ENCODE results near the gene CBX6. TPM values are rescaled to one million over a fixed set of nuclear protein-coding genes. Genes with fewer than 3 reads are reported as not detected.

CBX6 gene
- polyA plus RNA-seq, 3 donors: 9.6 to 26.3 (median 14.9) TPM

- no peak overlapping the region for H3K27ac ChIP-seq (ENCODE audit: low read depth, low read length)
- 51 to 71% (median 69%) methylated on average over 17 of the region's 17 CpGs for WGBS, 3 donors
These were observed 26.8 kb downstream of the CBX6 start for GRCh38 chr22:38845004-38845740.

DNA sequence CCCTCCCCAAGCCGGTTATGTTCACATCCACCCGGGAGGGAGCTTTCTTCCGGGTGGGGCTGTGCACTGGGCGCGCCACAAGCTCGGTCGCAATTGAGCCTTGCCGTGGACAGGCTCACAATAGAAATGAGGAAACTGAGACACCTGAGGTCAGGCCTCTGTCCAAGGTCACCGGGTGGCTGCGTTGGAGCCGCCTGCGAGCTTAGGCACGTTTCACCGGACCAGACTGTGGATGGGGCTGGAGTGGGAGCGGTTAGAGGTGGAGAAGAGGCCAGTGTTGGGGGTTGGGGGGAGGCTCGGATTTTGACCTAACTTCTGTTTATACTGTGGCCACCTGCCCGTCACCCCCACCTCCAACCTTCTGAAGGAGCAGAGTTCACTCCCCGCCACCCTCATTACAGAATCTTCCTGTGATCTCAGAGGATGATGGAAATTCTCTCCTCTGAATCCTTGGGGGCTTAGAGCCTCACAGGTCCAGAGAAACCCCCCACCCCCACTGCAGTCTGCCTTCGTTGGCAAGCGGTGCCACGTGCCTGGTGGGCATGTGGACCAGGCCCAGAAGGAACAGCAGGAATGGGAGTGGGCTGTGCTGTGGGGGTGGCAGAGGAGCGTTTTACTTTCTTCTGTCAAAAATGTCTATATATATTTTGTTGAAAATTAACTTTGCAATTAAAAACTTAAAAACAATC, 27.6 kb downstream of the CBX6 start:
- 13 to 19% (median 18%) methylated on average over 22 of the region's 22 CpGs for WGBS, 3 donors
- no peak overlapping the region for H3K27ac ChIP-seq (ENCODE audit: low read depth, low read length)

DNA sequence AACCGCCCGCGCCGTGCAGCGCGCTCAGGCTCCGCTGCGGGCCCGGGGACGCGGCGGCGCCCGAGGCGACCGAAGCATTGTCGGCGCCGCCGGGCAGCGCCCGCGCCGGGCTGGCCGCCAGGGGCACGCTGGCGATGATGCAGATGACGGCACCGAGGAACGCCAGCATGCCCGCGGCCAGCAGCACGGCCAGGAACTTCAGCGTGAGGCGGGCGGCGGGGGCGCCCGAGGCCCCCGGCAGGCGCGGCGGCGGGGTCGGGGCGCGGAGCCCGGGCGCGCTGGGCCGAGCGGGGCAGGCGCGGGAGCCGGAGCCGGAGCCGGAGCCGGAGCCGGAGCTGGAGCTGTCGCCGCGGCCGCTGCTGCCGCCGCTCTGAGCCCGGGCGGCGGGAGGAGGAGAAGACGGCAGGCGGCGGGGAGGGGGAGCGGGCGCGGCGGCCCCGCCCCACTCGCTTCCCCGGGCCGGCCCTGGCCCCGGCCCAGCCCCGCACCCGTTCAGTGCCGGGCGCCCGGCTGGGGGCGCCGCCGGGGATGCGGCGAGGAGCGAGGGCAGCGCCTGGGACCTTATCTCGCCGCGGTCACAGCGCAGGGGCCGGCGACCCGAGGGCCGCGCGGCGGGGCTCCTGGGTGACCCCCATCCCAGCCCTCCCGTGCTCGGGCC, 28.2 kb downstream of the CBX6 start, which contains the start of gene NPTXR:
TSS of gene NPTXR (minus strand) at position 372 of the 658 bp plus-strand sequence.
- WGBS, 3 donors: 0 to 1% (median 0%) methylated on average over 56 to 102 of the region's 105 CpGs
- H3K27ac ChIP-seq (ENCODE audit: low read depth, low read length): no peak within 1 kb of the TSS

DNA sequence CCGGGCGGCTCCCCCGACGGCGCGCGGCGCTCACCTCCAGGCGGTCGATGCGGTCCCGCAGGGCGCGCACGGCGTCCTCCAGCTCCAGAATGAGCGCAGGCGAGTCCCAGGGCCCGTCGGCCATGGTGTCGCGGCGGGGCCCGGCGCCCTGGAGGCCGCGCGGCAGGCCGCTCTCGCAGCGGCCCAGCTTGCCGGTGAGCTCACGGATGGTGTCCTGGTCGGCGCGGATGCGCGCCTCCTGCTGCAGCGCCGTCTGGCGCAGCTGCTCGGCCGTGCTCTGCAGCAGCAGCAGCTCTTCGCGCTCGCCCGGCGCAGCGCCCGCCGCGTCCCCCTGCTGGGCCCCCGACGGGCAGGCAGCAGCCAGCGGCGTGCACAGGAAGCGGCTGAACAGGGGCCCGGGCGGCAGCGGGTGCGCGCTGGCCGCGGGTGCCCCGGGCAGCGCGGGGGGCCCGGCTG, 28.8 kb downstream of the CBX6 start:
- no peak overlapping the region for H3K27ac ChIP-seq (ENCODE audit: low read depth, low read length)
- WGBS, 3 donors: 0 to 1% (median 1%) methylated on average over 45 to 68 of the region's 68 CpGs

GRCh38 chr22:38842512-38843200, 29.4 kb downstream of the CBX6 start:
- H3K27ac ChIP-seq (ENCODE audit: low read depth, low read length): no peak overlapping the region
- 23 to 25% (median 24%) methylated on average over 34 of the region's 34 CpGs for WGBS, 3 donors

DNA sequence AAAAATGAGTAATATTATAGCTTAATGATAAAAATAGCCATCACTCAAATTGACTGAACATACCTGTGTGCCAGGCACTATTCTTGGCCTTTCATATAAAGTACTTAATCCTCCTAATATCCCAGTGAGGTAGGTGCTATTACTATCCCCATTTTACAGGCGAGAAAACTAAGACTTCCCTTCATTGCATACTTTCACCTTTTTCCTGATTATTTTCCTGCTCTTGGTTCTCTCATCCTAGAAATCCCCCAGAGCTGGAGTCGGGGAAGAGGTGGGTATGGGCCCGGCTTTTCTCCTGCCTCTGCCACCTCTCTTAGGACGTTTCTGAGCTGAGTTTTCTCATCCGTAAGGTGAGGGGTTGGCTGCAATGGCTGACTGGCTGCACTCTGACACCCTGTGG, 30.4 kb downstream of the CBX6 start:
- H3K27ac ChIP-seq (ENCODE audit: low read depth, low read length): no peak overlapping the region
- WGBS, 3 donors: 77 to 87% (median 85%) methylated on average over 5 of the region's 5 CpGs

DNA sequence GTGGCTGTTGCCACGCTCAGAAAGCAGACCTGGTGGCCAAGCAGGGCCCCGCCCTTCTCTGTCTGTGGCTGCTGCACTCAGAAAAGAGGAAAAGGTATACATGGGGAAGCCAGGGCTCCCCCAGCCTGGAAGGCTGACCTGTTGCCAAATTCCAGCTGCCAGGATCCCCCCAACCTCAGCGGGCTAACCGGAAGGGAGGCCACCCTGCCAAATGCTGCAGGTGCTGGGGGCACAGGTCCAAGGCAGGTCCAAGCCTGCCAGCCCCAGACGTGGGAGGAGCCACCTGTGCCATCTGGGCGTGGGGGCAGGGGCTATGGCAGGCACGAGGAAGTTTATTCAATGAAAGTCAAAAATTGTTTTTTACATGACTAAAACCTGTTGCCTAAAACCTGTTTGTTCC, 30.8 kb downstream of the CBX6 start:
- no peak overlapping the region for H3K27ac ChIP-seq (ENCODE audit: low read depth, low read length)
- 23 to 48% (median 43%) methylated on average over 7 of the region's 7 CpGs for WGBS, 3 donors

DNA sequence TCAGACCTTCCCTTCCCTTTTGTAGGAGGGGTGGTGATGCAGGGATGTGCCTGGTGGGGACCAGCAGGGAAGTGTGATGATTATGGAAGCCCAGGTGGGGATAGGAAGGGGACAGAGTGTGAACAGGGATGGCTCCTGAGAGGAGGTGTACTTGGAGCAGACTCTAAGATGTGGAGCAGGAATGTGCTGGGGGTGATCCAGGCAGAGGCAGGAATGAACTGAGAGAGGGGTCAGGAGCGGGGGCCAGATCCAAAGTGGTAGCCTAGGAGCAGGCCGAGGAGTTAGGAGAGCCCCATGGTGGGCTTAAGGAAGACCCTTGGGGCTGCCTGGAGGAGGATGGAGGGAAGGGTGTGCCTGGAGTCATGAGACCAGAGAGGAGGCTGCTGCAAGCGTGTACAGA, 31.9 kb downstream of the CBX6 start:
- 89 to 93% (median 90%) methylated on average over 3 of the region's 3 CpGs for WGBS, 3 donors
- H3K27ac ChIP-seq (ENCODE audit: low read depth, low read length): no peak overlapping the region

DNA sequence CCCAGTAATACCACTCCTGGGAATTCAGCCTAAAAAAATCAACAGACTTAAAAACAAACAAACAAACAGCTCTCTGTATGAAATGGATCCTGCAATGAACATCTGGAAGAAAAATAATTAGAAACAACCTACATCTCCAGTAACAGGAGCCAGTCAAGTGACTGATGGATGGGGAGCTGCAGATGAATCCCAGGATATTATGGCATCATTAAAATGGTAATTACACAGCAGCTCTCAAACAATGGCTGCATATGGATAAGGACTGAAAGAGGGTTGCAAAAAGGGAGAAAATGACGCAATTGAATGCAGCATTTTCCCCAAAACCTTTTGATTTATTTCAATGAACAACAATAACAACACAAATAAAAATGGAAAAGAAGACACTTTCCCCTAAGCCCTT, 32.3 kb downstream of the CBX6 start:
- WGBS, 3 donors: 90 to 95% (median 93%) methylated on average over 1 of the region's 1 CpG
- no peak overlapping the region for H3K27ac ChIP-seq (ENCODE audit: low read depth, low read length)

GRCh38 chr22:38837414-38837928, 34.5 kb downstream of the CBX6 start:
- no peak overlapping the region for H3K27ac ChIP-seq (ENCODE audit: low read depth, low read length)
- WGBS, 3 donors: 85 to 89% (median 88%) methylated on average over 6 of the region's 6 CpGs

DNA sequence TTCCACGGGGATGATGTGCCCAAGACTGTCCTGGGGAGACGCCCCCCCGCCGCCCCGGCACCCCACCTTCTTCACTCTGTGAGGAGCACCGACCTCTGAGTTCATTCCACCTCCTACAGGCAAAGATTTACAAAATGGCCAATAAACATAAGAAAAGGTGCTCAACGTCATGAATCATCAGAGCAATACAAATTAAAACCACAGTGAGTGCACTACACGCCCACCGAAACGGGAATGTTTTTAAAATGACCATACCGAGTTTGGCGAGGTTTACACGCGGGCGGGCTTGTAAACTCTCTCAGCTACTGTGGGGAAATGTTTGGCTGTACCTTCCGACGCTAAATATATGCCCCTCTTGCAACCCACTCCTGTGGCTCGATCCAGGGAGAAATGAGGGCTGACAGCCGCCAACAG, 36.1 kb downstream of the CBX6 start:
- H3K27ac ChIP-seq (ENCODE audit: low read depth, low read length): no peak overlapping the region
- WGBS, 3 donors: 73 to 74% (median 73%) methylated on average over 19 of the region's 19 CpGs

- no peak overlapping the region for H3K27ac ChIP-seq (ENCODE audit: low read depth, low read length)
- whole genome bisulfite sequencing, 3 donors: 59 to 95% (median 90%) methylated on average over 5 of the region's 5 CpGs
These were observed 37.0 kb downstream of the CBX6 start for GRCh38 chr22:38834991-38835390.

DNA sequence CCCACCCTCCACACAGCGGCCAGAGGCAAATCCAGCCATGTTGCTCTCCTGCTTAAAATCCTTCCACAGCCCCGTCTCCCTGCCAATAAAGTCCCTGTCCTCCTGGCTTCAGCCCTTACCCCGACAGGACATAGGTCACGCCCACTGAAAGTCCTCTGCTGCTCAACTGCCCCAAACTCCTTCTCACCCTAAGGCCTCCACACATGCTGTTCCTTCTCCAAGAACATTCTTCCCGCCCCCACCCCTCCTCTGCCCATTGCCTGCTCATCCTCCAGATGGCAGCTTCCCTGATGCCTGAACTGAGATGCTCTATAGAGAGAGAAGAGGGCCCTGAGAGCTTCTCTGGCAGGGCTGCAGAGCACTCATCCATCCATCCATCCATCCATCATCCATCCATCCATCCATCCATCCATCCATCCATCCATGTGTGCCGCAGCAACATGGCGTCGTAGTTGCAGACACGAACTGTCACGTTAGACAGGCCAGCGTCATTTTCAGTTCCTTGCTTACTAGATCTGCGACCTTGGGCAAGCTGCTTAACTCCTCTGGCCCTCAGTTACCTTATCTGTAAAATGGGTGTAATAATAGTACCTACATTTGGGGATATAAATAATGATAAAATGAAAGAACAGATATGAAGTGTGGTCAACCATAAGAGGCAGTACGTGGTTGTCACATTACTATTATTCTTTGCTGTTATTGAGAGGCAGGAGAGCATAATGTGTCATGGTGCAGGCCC, 37.6 kb downstream of the CBX6 start:
- WGBS, 3 donors: 83 to 91% (median 86%) methylated on average over 13 of the region's 13 CpGs

GRCh38 chr22:38833061-38833460, 39.0 kb downstream of the CBX6 start:
- H3K27ac ChIP-seq (ENCODE audit: low read depth, low read length): no peak overlapping the region
- 75 to 84% (median 77%) methylated on average over 3 of the region's 3 CpGs for WGBS, 3 donors

More for the DNA sequence above, 37.6 kb downstream of the CBX6 start:
- H3K27ac ChIP-seq (ENCODE audit: low read depth, low read length): no peak overlapping the region

DNA sequence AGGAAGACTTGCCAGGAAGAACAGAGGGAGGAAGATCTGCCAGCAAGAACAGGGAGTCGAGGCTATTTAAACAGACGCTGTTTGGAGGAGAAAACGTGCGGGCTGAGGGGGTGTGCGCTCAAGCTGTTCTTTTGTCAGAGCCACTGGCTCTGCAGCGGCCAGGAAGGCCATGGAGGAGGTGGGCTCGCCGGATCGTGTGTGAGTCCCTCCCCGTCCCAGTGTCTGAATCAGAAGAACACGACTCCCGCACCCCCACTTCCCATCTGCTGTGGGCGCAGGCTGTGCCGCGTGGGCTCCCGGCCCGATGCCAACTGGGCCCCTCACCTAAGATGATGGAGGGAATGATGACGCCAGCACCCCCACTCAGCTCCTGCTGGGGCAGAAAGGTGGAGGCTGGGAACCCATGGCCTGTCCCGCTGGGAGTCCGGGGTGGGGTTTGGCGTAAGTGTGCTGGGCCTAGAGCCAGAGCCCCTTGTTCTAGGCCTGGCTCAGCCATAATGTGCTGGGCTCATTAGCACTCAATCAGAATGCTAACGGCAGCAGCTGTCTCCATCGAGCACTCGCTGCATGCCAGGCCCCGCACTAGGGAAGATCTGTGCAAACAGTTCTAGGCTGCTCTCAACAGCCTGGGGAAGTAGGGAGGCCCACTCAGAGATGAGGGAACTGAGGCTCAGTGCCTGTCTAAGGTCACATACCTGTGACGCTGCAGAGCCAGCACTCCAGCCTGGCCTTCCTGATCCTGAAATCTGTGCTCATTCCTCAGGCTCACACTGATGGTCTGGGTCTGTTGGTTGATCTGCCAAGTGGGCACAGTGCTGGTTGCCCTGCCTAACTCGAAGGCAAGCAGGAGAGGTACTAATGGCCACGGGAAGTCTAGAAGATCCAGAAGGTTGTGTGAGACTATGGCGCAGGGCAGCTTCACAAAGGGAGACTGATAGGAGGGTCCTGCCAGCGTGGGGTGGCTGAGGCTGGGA, 39.7 kb downstream of the CBX6 start:
- WGBS, 3 donors: 74 to 84% (median 77%) methylated on average over 30 of the region's 30 CpGs
- no peak overlapping the region for H3K27ac ChIP-seq (ENCODE audit: low read depth, low read length)

DNA sequence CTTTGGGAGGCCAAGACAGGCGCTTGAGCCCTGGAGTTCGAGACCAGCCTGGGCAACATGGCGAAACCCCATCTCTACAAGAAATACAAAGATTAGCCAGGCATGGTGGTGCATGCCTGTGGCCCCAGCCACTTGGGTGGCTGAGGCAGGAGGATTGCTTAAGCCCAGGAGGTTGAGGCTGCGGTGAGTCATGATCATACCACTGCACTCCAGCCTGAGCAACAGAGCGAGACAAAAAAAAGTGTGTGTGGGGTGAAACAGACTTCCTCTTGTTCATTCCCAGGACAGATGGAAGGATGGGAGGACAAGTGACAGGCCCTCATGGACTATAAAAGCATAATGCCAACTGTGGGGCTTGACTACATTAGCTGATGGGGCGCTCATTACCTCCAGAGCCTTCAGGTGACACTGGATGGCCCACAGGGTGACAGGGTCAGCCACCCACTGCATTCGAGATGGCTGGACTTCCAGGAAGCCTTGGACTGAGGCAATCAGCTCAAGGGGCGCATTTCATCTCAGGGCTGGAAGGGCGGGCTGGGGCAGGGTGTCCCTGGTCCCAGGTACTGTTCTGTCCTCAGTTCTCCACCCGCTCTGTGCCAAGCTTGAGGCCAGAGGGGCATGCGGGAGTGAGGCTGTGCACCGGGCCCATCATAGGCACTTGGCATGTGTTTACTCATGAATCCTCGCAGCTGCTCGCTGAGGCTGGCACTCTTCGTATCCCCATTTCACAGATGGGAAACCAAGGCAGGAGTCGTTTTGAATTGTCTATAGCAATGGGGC, 40.7 kb downstream of the CBX6 start:
- WGBS, 3 donors: 87 to 92% (median 88%) methylated on average over 16 of the region's 16 CpGs

More for the DNA sequence above, 40.7 kb downstream of the CBX6 start:
- H3K27ac ChIP-seq (ENCODE audit: low read depth, low read length): no peak overlapping the region

Data from adipose tissue (tissue), 3 donors.